KBM-7 (cell line): ENCODE results near the gene PRKN.
"Not testable (repeated sequence)": the region's sequence is repeated elsewhere in the genome, so short reads cannot be mapped to it uniquely, and the experiment has no call there.

Source experiments
- DNase-seq: peaks from one replicate; pipeline ENCODE4 v3.0.0-alpha.2; 2015
- in situ Hi-C: fragments of 300-500 bp; cut with MboI; formaldehyde crosslinking; loops from 2 replicates; pipeline ENCODE4 v1.14.3; 2020; ENCODE audit warnings: low sequenced_read_pairs, low pct_unique_long_range_greater_than_20kb, mixed read lengths

PRKN gene

DNA sequence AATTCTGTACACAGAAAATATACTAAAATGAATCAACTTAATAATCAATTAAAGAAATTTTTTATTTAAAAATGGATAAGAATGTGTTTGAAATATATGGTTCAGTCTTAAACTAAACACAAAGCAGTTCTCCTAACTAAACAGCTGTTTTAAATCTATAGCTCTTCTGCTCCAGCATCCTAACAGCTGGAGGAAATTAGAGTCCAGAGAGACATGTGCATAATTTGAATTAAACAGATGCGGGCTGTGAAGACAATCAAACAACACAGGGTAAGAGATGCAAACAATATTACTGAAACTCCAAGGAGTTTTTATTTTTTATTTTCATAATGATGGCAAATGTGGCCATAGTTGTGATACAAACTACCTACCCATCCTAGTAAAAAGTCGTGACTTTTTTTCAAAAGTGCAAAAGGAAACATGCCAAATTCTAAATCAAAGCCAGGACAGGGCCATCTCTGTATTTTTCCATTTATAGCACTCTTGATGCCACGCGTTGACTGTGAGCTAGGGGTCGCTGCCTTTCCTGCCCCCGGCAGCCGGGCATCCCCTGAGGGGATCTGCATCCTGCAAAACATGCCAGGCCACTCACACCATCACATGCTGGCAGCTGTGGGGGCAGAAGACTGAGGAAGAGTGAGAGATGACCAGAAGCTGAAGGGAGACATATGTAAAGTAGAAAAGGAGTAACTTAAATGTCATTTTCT is 310.6 kb downstream of the PRKN start:
- no peak for DNase-seq
- in situ Hi-C loops = no loop called here

DNA sequence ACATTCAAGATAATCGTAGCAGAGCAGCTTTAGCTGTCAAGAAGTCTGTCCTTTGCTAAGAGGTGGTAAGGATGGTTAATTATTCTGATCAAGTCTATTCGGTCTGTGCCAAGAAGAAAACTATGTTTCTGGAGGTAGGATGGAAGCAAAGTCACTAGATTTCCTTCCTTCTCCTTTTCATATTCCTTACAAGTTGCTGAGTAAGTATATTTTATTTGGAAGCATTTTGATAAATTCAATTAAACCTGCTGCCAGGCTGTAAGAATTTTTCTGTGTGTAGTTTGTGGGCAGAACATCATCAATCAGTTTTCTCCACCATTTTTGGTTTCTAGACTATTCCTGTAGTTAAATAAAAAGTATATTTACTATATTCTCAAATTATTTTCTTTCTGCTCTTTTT is 311.3 kb downstream of the PRKN start:
- DNase-seq = no peak
- in situ Hi-C loops = no loop called here

- in situ Hi-C loops = no loop called here
- no peak for DNase-seq
Measured at GRCh38 chr6:162409741-162410691, 317.6 kb downstream of the PRKN start.

- in situ Hi-C loops = no loop called here
- no peak for DNase-seq
Measured at GRCh38 chr6:162408826-162409535, 318.6 kb downstream of the PRKN start.

DNA sequence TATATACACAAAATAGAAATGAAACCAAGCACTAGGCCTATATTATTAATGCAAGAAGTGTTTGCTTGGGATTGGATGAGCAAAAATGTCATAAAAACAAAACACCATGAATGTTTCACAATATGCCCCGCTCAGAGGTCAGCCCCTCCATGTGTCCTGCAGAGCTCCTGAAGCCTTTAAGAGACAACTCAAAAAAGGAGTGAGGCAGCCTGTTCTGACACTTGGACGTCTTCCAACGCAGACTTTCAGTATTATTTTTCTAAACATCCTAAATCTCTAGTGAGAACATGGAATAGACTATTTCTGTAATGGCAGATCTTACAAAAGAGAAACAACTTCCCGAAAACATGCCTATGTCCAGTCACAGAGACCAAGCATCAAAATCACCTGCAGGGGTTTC is 322.6 kb downstream of the PRKN start:
- no peak for DNase-seq
- in situ Hi-C loops = no loop called here

GRCh38 chr6:162403031-162403430 is 324.5 kb downstream of the PRKN start:
- no peak for DNase-seq
- in situ Hi-C loops = no loop called here

DNA sequence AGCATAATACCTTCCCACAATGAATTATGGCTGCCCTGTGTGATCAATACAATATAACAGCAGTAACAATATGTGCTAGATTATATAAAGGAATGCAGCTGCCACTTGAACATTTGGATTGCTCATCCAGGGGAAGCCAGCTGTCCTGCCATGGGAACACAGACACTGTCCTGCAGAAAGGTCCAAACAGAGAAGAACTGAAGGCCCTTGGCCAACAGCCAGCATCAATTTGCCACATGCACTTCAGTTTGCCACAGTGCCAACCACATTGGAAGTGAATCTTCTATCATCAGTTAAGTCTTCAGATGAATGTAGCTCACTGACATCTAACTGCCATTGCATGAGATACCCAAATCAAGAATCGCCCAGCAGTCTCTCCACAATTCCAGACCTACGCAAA is 332.4 kb downstream of the PRKN start:
- in situ Hi-C loops = no loop called here
- no peak for DNase-seq

- in situ Hi-C loops, DNase-seq: not testable (repeated sequence)
Measured at GRCh38 chr6:162390961-162391811, 336.4 kb downstream of the PRKN start.

DNA sequence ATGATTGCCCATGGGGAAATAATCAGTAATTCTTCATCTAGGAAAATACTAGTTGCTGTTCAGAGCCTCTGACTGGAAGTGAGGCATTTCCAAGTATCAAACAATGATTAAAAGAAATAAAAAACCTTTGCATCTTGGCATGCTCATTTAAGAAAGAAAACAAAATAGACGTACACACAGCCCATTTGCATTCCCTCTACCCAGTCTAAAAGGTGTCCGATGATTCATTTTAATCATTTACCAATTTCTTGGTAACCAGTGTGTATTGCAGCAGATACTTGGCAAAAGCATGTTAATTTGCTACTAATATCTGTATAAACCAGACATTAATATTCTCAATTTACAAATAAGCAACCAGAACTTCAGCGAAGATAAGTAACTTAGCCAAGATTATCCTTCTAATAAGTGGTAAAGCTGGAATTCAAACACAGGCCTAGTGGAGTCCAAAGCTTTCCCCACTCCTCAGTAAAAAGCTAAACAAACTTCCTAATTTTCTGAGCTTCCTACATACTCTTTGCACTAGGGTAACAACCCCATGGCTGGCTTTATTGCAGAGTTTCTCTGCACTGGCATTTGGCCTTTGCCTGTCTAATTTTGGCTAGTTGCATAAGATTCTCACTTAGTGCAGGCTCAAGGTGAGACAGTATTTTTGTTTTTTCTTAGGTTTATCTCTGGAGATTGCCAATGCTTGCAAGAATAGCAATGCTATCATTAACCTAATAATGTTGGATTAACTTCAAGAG is 338.1 kb downstream of the PRKN start:
- in situ Hi-C loops = no loop called here
- DNase-seq = no peak

GRCh38 chr6:162388383-162388777 is 339.2 kb downstream of the PRKN start:
- DNase-seq = no peak
- in situ Hi-C loops = no loop called here

DNA sequence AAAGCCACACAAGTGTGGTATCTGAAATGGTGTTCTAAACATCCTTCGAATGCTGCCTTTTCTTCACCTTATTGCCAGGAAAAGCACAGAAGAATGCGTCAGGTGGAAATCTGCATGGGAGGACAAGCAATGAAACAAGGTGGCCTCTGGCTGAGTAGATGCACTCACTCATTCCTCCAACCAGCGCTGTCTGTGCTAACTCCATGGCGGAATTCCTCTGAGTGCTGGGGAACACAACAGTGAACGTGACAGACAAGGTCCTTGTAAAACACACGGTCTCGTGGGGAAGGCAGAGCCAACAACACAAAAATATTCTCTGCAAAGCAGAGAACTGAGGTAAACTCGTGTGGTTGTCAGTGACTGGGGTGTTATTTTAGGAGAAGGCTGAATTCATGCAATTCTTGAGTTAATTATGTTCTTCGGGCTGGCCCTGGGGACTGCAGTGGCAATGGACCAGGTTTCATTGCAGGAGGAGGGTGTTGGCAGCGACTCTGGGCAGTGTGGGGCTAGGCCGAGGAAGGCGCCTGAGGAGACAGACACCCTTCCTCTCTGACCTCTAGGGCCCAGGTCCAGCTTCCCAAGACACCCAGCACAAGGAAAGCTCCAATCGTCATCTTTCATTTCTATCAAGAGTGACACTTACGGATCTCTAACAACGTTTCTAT is 339.7 kb downstream of the PRKN start:
- DNase-seq = no peak
- in situ Hi-C loops = no loop called here

GRCh38 chr6:162385980-162386379 is 341.6 kb downstream of the PRKN start:
- in situ Hi-C loops = no loop called here
- no peak for DNase-seq

DNA sequence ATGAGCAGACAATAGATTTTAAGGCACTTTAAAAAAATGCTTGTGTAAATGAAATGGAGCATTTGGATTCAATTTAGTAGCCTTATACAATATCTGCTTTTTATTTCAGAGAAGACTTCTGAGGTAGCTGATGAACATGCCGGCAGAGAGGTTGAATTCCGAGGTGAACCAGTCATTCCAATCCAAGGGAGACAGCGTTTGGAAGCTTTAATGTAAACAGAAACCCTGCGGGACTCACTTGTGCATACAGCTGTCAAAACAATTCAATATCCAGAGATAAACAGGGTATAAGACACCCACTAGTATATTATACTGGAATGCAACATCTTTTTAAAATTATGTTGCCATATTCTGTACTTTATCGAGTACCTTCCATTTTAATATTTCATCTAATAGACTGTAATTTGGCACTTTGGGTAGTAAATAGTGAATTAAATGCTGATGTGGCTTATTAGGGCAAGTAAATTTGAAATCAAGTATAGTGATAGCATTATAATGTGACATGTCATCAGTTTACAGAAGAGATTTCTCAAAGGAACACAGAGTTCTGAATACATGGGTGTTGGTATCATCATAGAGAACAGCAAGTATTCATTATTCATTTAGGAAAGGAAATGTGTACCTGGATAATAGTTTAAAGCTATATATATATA is 347.7 kb downstream of the PRKN start:
- DNase-seq = no peak
- in situ Hi-C loops = no loop called here

DNA sequence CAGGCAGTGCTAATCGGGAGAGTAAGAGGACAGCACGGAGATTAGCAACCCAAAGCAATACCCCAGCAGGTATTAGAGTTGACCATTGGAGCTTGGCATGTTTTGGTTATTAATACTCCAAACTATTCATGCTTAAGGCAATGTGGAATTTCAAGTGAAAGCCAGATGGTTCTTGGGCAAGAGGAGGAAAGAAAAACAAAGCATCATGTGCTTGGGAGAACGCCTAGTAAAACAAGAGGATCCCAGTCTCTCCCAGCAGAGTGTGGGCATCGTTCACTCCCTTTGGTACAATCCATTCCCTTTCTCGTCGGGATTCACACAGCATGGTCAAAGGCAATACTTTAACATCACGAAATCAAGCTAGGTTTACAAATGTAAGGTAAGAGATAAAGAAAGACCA is 349.8 kb downstream of the PRKN start:
- no peak for DNase-seq
- in situ Hi-C loops = no loop called here

DNA sequence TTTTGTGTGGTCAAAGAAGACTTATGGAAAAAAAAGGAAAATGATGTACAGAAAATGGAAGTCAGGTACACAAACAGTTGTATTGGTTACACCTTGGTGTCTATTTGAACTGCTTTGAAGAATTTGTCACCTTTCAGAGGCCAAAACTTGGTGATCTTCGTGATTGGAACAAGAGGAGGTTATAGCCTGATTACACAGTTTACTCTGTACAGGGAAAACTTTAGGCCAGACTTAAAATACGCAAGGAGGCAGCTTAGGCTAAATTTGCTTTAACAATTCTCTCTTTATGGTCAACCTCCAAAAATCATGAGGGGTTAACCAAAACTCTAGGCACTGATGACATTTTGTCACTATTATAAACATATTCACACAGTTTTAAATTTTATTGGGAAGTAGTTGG is 353.7 kb downstream of the PRKN start:
- in situ Hi-C loops = no loop called here
- no peak for DNase-seq

GRCh38 chr6:162373192-162373591 is 354.4 kb downstream of the PRKN start:
- no peak for DNase-seq
- in situ Hi-C loops = no loop called here

DNA sequence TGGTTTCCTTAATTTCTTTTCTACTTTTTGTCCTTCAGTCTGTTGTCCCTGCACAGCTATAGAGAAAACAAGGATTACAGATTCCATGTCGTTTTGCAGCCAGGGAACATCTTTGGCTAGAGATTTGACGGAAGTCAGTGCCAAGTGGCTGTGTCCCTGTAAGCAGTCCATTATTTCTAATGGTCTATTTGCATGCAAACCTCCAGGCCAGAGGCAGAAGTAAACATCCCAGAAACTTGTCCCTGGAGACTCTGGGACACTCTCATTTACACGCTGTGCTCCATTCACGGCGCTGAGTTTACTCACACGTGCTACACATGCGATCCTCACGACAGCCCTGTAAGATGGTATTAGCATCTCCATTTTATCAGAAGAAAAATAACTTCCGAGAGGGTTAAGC is 355.5 kb downstream of the PRKN start:
- no peak for DNase-seq
- in situ Hi-C loops = no loop called here
